ENCODE data around the gene TOLLIP. TPM values are rescaled to one million over a fixed set of nuclear protein-coding genes. Genes with fewer than 3 reads are reported as not detected.

The TOLLIP gene
- total and polyA plus RNA-seq, 2 of the 4 experiments (the other 2 are of a cell fraction), result 19.7 to 42.9 TPM

- H4K20me1 ChIP-seq (ENCODE audit: insufficient read depth, low read length), result peaks cover 30% of the 10 kb centered on the region
- peaks cover 7% of the 10 kb centered on the region for H3K9me3 ChIP-seq (ENCODE audit: control insufficient read depth, insufficient read depth, low read length)
- no peak overlapping the region for H2AK9ac ChIP-seq (replicated peaks; ENCODE audit: low read depth, low read length, poor library complexity)
- no peak overlapping the region for H2BK20ac ChIP-seq (ENCODE audit: low read depth, low read length)
- ATAC-seq (ENCODE audit: low read depth) (no peak), DNase-seq (no peak)
- intact Hi-C loops (cut with micrococcal nuclease) (no loop called here), in situ Hi-C loops (cut with MboI; ENCODE audit: low sequenced_read_pairs) (no loop called here), dilution Hi-C loops (cut with HindIII; ENCODE audit: low sequenced_read_pairs, unreplicated experiment) (no loop called here)
- H3K79me1 ChIP-seq (ENCODE audit: low read depth in 1 of 2, low read length in 2 of 2), result peaks cover 10 to 37% of the 10 kb centered on the region in 2 experiments; a peak in 3 of 4 replicates
- H2AK5ac ChIP-seq (ENCODE audit: low read depth, low read length), result no peak overlapping the region; the same call in 1 of the 2 replicates
- peaks cover 4% of the 10 kb centered on the region; the same call in 1 of the 2 replicates for H3K9me1 ChIP-seq (ENCODE audit: insufficient read depth, low read length)
- no peak overlapping the region for H3K18ac ChIP-seq (ENCODE audit: low read depth, low read length)
- H3K4ac ChIP-seq (ENCODE audit: low read depth, low read length), result no peak overlapping the region
- H3K9ac ChIP-seq (ENCODE audit: low read depth, low read length), result no peak overlapping the region
- H3K36me3 ChIP-seq (ENCODE audit: control insufficient read depth, insufficient read depth, low read length), result peaks cover 3% of the 10 kb centered on the region; the same call in 1 of the 2 replicates
- no peak overlapping the region for H3K56ac ChIP-seq (ENCODE audit: extremely low read depth, insufficient read depth, low read length)
- no peaks in the 10 kb centered on the region for H3K27me3 ChIP-seq (ENCODE audit: control insufficient read depth, insufficient read depth, low read length)
- H2BK120ac ChIP-seq (ENCODE audit: low read depth, low read length), result no peak overlapping the region
- H2BK15ac ChIP-seq (ENCODE audit: low read depth, low read length), result no peak overlapping the region
- H3K4me2 ChIP-seq (ENCODE audit: low read depth, low read length), result no peak overlapping the region
- ChIA-PET POLR2A (ENCODE audit: unreplicated experiment) (no interaction called here), CTCF (interaction anchor here (0.7 kb wide), 1 partner anchor 378 kb away, joined by 3 read pairs; no protein-coding TSS in a partner anchor)
- 79% methylated on average over 5 of the region's 15 CpGs; no CpG with 5 or more reads in 1 of the 2 experiments for WGBS, 2 experiments (ENCODE audit: extremely low coverage in 2 of 2, insufficient read length in 1 of 2)
- H3K14ac ChIP-seq (replicated peaks; ENCODE audit: low read depth, low read length), result no peak overlapping the region
- H3K27ac ChIP-seq (ENCODE audit: insufficient read depth, low read length), result no peak overlapping the region
- H4K91ac ChIP-seq (ENCODE audit: insufficient read depth, low read depth, low read length), result no peak overlapping the region
- no peak overlapping the region for H3K23ac ChIP-seq (ENCODE audit: low read depth, low read length)
- no TSS peak for BruUV-seq (replicated peaks)
- H2BK5ac ChIP-seq (ENCODE audit: low read depth, low read length, poor library complexity, severe bottlenecking), result no peak overlapping the region
- peaks cover 4% of the 10 kb centered on the region; the same call in 1 of the 2 replicates for H3K4me1 ChIP-seq (ENCODE audit: control insufficient read depth, insufficient read depth, low read length)
- TF ChIP-seq BHLHE40 (IDR thresholded peaks at IDR 0.05; ENCODE audit: low read depth, low read length), result no peak
- TF ChIP-seq POLR2A (IDR thresholded peaks at IDR 0.05; ENCODE audit: low read depth, low read length), result no peak
- no peak for TF ChIP-seq SMC3 (IDR thresholded peaks at IDR 0.05; ENCODE audit: low read depth, low read length)
- TF ChIP-seq RCOR1 (IDR thresholded peaks at IDR 0.05; ENCODE audit: insufficient replicate concordance, low read length), result no peak
- TF ChIP-seq FOS (IDR thresholded peaks at IDR 0.05; ENCODE audit: low read depth, low read length), result no peak
- TF ChIP-seq MAFK (IDR thresholded peaks at IDR 0.05; ENCODE audit: low read depth, low read length), result no peak
- no peak for TF ChIP-seq MXI1 (IDR thresholded peaks at IDR 0.05; ENCODE audit: borderline replicate concordance, low read depth, low read length)
- TF ChIP-seq USF2 (IDR thresholded peaks at IDR 0.05; ENCODE audit: low read depth, low read length), result no peak
- no peak for TF ChIP-seq CHD1 (IDR thresholded peaks at IDR 0.05; ENCODE audit: low read depth, low read length)
- no peak for TF ChIP-seq CTCF (conservative IDR thresholded peaks at IDR 0.05; ENCODE audit: low read depth, low read length)
- no peak for TF ChIP-seq NFE2L2 (IDR thresholded peaks at IDR 0.05; ENCODE audit: low read depth, low read length)
- TF ChIP-seq CEBPB (IDR thresholded peaks at IDR 0.05; ENCODE audit: low read depth, low read length), result no peak
- no peak for TF ChIP-seq MAZ (IDR thresholded peaks at IDR 0.05; ENCODE audit: borderline replicate concordance, low read depth, low read length)
- no peak for TF ChIP-seq ELK1 (IDR thresholded peaks at IDR 0.05; ENCODE audit: borderline replicate concordance, low read depth, low read length)
- H3K4me3 ChIP-seq (ENCODE audit: insufficient read depth, low read depth, low read length), result no peak overlapping the region
- H4K8ac ChIP-seq (ENCODE audit: low read depth in 2 of 2, low read length in 2 of 2), result peak overlapping the region in 1 of 2 experiments; percentile 84; a peak in 1 of 4 replicates
- H2AFZ ChIP-seq (replicated peaks; ENCODE audit: low read length, poor library complexity), result no peak overlapping the region
- H4K5ac ChIP-seq (ENCODE audit: low read depth, low read length), result no peak overlapping the region
Measured at GRCh38 chr11:1310772-1311468, 1.5 kb upstream of the TOLLIP start.

Data from IMR-90 (cell line).